ENCODE results near the gene EVL.

DNA sequence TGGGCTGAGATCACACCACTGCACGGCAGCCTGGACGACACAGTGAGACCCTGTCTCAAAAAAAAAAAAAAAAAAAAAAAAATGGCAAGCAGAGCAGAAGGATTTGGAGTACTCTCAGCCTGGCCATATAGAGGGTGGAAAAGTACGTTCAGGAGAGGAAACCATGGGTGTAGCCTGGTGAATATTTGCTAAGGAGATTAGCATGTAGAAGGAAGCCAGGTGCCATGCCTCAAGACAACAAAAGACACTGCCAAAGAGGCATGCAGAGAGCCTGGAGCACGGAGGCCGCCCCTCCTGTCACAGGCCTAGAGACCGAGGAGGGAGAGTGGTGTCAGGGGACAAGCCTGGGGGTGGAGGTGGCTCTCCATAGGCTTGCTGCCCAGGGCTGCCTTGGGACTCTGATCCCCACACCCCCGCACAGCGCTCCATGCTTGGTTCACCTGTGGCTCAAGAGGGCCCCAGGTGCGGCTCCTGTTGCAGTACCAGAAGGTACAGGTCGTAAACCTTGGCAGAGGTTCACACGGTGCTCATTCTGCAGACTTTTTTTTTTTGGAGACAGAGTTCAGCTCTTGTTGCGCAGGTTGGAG is 122.1 kb downstream of the EVL start:
- TF ChIP-seq, protein P1, sequence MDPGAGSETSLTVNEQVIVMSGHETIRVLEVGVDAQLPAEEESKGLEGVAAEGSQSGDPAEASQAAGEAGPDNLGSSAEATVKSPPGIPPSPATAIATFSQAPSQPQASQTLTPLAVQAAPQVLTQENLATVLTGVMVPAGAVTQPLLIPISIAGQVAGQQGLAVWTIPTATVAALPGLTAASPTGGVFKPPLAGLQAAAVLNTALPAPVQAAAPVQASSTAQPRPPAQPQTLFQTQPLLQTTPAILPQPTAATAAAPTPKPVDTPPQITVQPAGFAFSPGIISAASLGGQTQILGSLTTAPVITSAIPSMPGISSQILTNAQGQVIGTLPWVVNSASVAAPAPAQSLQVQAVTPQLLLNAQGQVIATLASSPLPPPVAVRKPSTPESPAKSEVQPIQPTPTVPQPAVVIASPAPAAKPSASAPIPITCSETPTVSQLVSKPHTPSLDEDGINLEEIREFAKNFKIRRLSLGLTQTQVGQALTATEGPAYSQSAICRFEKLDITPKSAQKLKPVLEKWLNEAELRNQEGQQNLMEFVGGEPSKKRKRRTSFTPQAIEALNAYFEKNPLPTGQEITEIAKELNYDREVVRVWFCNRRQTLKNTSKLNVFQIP (CRISPR knock-in tag; IDR thresholded peaks at IDR 0.05; ENCODE audit: borderline replicate concordance, low read depth) = no peak
- TF ChIP-seq ZFP30 (CRISPR knock-in tag; IDR thresholded peaks at IDR 0.05) (no peak), TCF4 (CRISPR knock-in tag; IDR thresholded peaks at IDR 0.05; ENCODE audit: borderline replicate concordance) (no peak), PATZ1 (CRISPR knock-in tag; IDR thresholded peaks at IDR 0.05; ENCODE audit: borderline replicate concordance) (no peak), CSDC2 (CRISPR knock-in tag; IDR thresholded peaks at IDR 0.05) (no peak)

All from SK-N-SH treated with all-trans-retinoic acid at 6 μM for 48 hours (cell line).